GM12875 (cell line): ENCODE data around the gene GNAZ.

Experiments used
- H3K4me3 ChIP-seq: one replicate; pipeline ENCODE4 v1.5.1; 2011; ENCODE audit warnings: low read depth, low read length, control low read depth
- CTCF ChIP-seq: IDR thresholded peaks from 2 replicates; pipeline ENCODE4 v1.5.1; 2011; ENCODE audit warnings: low read depth, mild to moderate bottlenecking, control low read depth, inconsistent platforms, low read length, moderate library complexity, borderline replicate concordance; ENCODE audit not compliant: insufficient read depth

Gene GNAZ

GRCh38 chr22:23094260-23094659 lies 23.9 kb downstream of the GNAZ start:
- TF ChIP-seq CTCF: no peak
- no peak overlapping the region for H3K4me3 ChIP-seq

GRCh38 chr22:23094695-23095681 lies 24.7 kb downstream of the GNAZ start:
- no peak overlapping the region for H3K4me3 ChIP-seq
- no peak for TF ChIP-seq CTCF

- TF ChIP-seq CTCF: no peak
- H3K4me3 ChIP-seq: no peak overlapping the region
These were observed 25.5 kb downstream of the GNAZ start for GRCh38 chr22:23095733-23096342.

- TF ChIP-seq CTCF: no peak
- no peak overlapping the region for H3K4me3 ChIP-seq
These were observed 27.3 kb downstream of the GNAZ start for GRCh38 chr22:23097412-23098229.

- H3K4me3 ChIP-seq: no peak overlapping the region
- no peak for TF ChIP-seq CTCF
These were observed 27.9 kb downstream of the GNAZ start for GRCh38 chr22:23098230-23098705.

GRCh38 chr22:23098718-23099530 lies 28.6 kb downstream of the GNAZ start:
- H3K4me3 ChIP-seq: no peak overlapping the region
- no peak for TF ChIP-seq CTCF
